HepG2 (cell line): ENCODE results near the gene CLIC4. TPM values are rescaled to one million over a fixed set of nuclear protein-coding genes. Genes with fewer than 3 reads are reported as not detected.

ENCODE experiments used
- ATAC-seq: fragments of 200-7000 bp; cut with Tn5 transposase; 3 replicates; pipeline ENCODE4 v1.9.1; 2020; ENCODE audit warnings: mild to moderate bottlenecking, moderate library complexity
- BruUV-seq: library from RNA; stranded (reverse); fragments of 400-500 nt; replicated peaks from 2 replicates; lab custom pipeline; 2021; lab: Mats Ljungman, UMichigan
- CTCF ChIA-PET: fragments of 300-600 bp; formaldehyde crosslinking; extraction: SDS; loops from one replicate; lab custom pipeline; 2021; ENCODE audit warnings: low total read pairs, inconsistent platforms, low intra/inter-chr PET ratio; lab: Yijun Ruan, JAX
- POLR2A ChIA-PET: fragments of 350-600 bp; sonication (Branson Sonifier 250); formaldehyde crosslinking; loops from one replicate; lab custom pipeline; 2020; ENCODE audit warnings: antibody characterized with exemption, inconsistent platforms; lab: Yijun Ruan, JAX
- DNase-seq: peaks from one replicate; pipeline ENCODE4 v3.0.0-alpha.2; 2015; ENCODE audit warnings: low spot score
- FAIRE-seq: peaks from 3 replicates; lab custom pipeline; 2011; peaks lifted over from hg19 to GRCh38; lab: Jason Lieb, UNC
- H2AFZ ChIP-seq: one replicate; pipeline ENCODE4 v1.6.1; 2011; ENCODE audit warnings: low read length, inconsistent platforms
- H3K27ac ChIP-seq: fragments of 300-600 bp; 3 replicates; pipeline ENCODE4 v1.8.0; 2011; ENCODE audit warnings: mixed run types, mild to moderate bottlenecking, mixed read lengths, low read length, inconsistent platforms; ENCODE audit not compliant: insufficient read depth; ENCODE audit errors: extremely low read length
- H3K27me3 ChIP-seq, 2 experiments: fragments of 200-600 bp in 1 of 2; 2 replicates in 1 of 2; 3 replicates in 1 of 2; pipeline versions ENCODE4 v1.6.0 to v1.8.0; 2011; ENCODE audit warnings: low read length in 2 of 2, mild to moderate bottlenecking in 2 of 2, moderate library complexity in 2 of 2, inconsistent platforms in 1 of 2; ENCODE audit not compliant: insufficient read depth in 2 of 2, control insufficient read depth in 1 of 2
- H3K36me3 ChIP-seq, 2 experiments: fragments of 200-600 bp in 1 of 2; replicated peaks in 1 of 2; 2 replicates in 1 of 2; 3 replicates in 1 of 2; pipeline versions ENCODE4 v1.5.1 to v1.8.0; 2011; ENCODE audit warnings: low read length in 2 of 2, inconsistent platforms in 1 of 2; ENCODE audit not compliant: insufficient read depth in 2 of 2, control insufficient read depth in 1 of 2
- H3K4me1 ChIP-seq: 2 replicates; pipeline ENCODE4 v1.5.1; 2012; ENCODE audit warnings: low read length, inconsistent platforms; ENCODE audit not compliant: insufficient read depth
- H3K4me2 ChIP-seq: 2 replicates; pipeline ENCODE4 v1.6.0; 2011; ENCODE audit warnings: low read depth, low read length, inconsistent platforms
- H3K4me3 ChIP-seq, 3 experiments: fragments of 200-600 bp in 1 of 3; sonication (generic), shearing (Covaris generic) in 1 of 3; replicated peaks in 1 of 3; 2 replicates each; pipeline ENCODE4 v1.5.1; 2011 to 2016; ENCODE audit warnings: low read length in 3 of 3, inconsistent platforms in 2 of 3, low read depth in 2 of 3, mild to moderate bottlenecking in 2 of 3, control low read depth in 1 of 3, mixed read lengths in 1 of 3; ENCODE audit not compliant: insufficient read depth in 1 of 3
- H3K79me2 ChIP-seq: one replicate; pipeline ENCODE4 v1.6.1; 2011; ENCODE audit warnings: low read length, inconsistent platforms; ENCODE audit not compliant: insufficient read depth
- H3K9ac ChIP-seq: 2 replicates; pipeline ENCODE4 v1.6.0; 2011; ENCODE audit warnings: mild to moderate bottlenecking, low read depth, low read length, inconsistent platforms; ENCODE audit not compliant: insufficient read depth
- H3K9me3 ChIP-seq: 2 replicates; pipeline ENCODE4 v1.5.1; 2012; ENCODE audit warnings: mild to moderate bottlenecking, low read length
- H4K20me1 ChIP-seq: 2 replicates; pipeline ENCODE4 v1.6.0; 2011; ENCODE audit warnings: inconsistent platforms, mild to moderate bottlenecking, low read length, moderate library complexity; ENCODE audit not compliant: insufficient read depth
- CREB1 ChIP-seq, 2 experiments: fragments of 450-650 bp in 1 of 2; IDR thresholded peaks; 2 replicates each; pipeline ENCODE4 v1.6.1; 2016 to 2017; ENCODE audit warnings: control low read depth in 1 of 2, mild to moderate bottlenecking in 1 of 2, missing compliant biosample characterization in 1 of 2, missing genetic modification characterization in 1 of 2
- GABPA ChIP-seq, 2 experiments: IDR thresholded peaks; 2 replicates each; pipeline ENCODE4 v1.6.1; 2011 to 2016; ENCODE audit warnings: low read depth in 2 of 2, low read length in 1 of 2, missing biosample characterization in 1 of 2, missing genetic modification characterization in 1 of 2
- HHEX ChIP-seq: IDR thresholded peaks from 2 replicates; pipeline ENCODE4 v1.6.1; 2016; ENCODE audit warnings: control low read depth
- HIC2 ChIP-seq: sonication (generic); formaldehyde crosslinking; IDR thresholded peaks from 2 replicates; pipeline ENCODE4 v1.9.0; 2022; ENCODE audit warnings: low read depth, missing genetic modification reagents
- SAP130 ChIP-seq: IDR thresholded peaks from 2 replicates; pipeline ENCODE4 v1.6.1; 2016; ENCODE audit warnings: low read depth
- SOX5 ChIP-seq: IDR thresholded peaks from 2 replicates; pipeline ENCODE4 v1.6.1; 2016; ENCODE audit warnings: borderline replicate concordance
- ZBED4 ChIP-seq: sonication (generic); formaldehyde crosslinking; IDR thresholded peaks from 2 replicates; pipeline ENCODE4 v1.4.0; 2020; ENCODE audit warnings: missing genetic modification reagents, borderline replicate concordance
- ZBTB33 ChIP-seq: sonication (generic); formaldehyde crosslinking; IDR thresholded peaks from 2 replicates; pipeline ENCODE4 v1.4.0; 2020; ENCODE audit warnings: missing genetic modification reagents
- ZNF230 ChIP-seq: sonication (generic); formaldehyde crosslinking; IDR thresholded peaks from 2 replicates; pipeline ENCODE4 v1.4.0; 2020; ENCODE audit warnings: mild to moderate bottlenecking, missing genetic modification reagents
- ZNF678 ChIP-seq: sonication (generic); formaldehyde crosslinking; IDR thresholded peaks from 2 replicates; pipeline ENCODE4 v1.4.0; 2020; ENCODE audit warnings: mild to moderate bottlenecking, missing genetic modification reagents
- ZNF703 ChIP-seq: sonication (generic); formaldehyde crosslinking; IDR thresholded peaks from 2 replicates; pipeline ENCODE4 v1.5.1; 2020; ENCODE audit warnings: missing genetic modification reagents, mild to moderate bottlenecking, moderate library complexity, borderline replicate concordance
- ZNF768 ChIP-seq: sonication (generic); formaldehyde crosslinking; IDR thresholded peaks from 2 replicates; pipeline ENCODE4 v1.4.0; 2020; ENCODE audit warnings: missing genetic modification reagents
- ZNF775 ChIP-seq: sonication (generic); formaldehyde crosslinking; IDR thresholded peaks from 2 replicates; pipeline ENCODE4 v1.4.0; 2020; ENCODE audit warnings: missing genetic modification reagents, mild to moderate bottlenecking, moderate library complexity, borderline replicate concordance
- WGBS: methylation state at CpG from one replicate; pipeline ENCODE4 v1.1.6; 2017; ENCODE audit warnings: low lambda C conversion rate; 5-methylcytosine and 5-hydroxymethylcytosine counted together
- in situ Hi-C: cut with HindIII; loops from 2 replicates; pipeline ENCODE4 v1.10.0; 2017; ENCODE audit warnings: low pct_unique_long_range_greater_than_20kb; ENCODE audit not compliant: extremely low pct_ligation_motif_present
- intact Hi-C: fragments of 100-400 bp; cut with micrococcal nuclease; formaldehyde crosslinking; loops from one replicate; pipeline ENCODE4 v1.10.0; 2022; ENCODE audit not compliant: unreplicated experiment
- polyA plus RNA-seq, 8 experiments: library from polyadenylated mRNA; depleted of rRNA in 3 of 8; stranded (reverse) in 7 of 8; unstranded in 1 of 8; fragments of >200 nt; fragmentation: Illumina TruSeq in 4 of 8; extraction: Trizol in 4 of 8; gene quantifications; 2 replicates each; pipeline versions ENCODE4 v1.2.1 to v1.2.3, GENCODE V29; 2011 to 2016; ENCODE audit warnings: low read depth in 4 of 8, missing spikeins in 1 of 8, mixed read lengths in 1 of 8; ENCODE audit not compliant: insufficient read depth in 1 of 8
- total RNA-seq, 5 experiments: library from RNA; depleted of rRNA; stranded (reverse); fragments of >200 nt; fragmentation: Illumina TruSeq; extraction: Trizol; gene quantifications; 2 replicates each; pipeline ENCODE4 v1.2.3, GENCODE V29; 2016; ENCODE audit warnings: low read depth in 1 of 5

CLIC4 gene
- total and polyA plus RNA-seq, 2 of the 13 experiments (the other 11 are each of a cell fraction or from before 2014, with no cell fraction given), result 23.3 to 77.4 TPM

- TF ChIP-seq ZBTB33 (CRISPR knock-in tag) (no peak), ZNF703 (CRISPR knock-in tag) (no peak), SOX5 (CRISPR knock-in tag) (peak; percentile 49; the same call in 1 of the 2 replicates), ZNF775 (CRISPR knock-in tag) (no peak), SAP130 (CRISPR knock-in tag) (peak; percentile 77; the same call in 1 of the 2 replicates), ZNF678 (CRISPR knock-in tag) (0 out of 2 replicates have a peak, but pooled peaks have one; percentile 43)
- TF ChIP-seq, all 625 proteins: peak for 268
Measured at GRCh38 chr1:24744911-24745710, at the start of gene CLIC4 (continued).

GRCh38 chr1:24696041-24696755 lies 49.0 kb upstream of the CLIC4 start:
- no peak for FAIRE-seq
- 36% methylated on average over 5 of the region's 5 CpGs for WGBS
- POLR2A ChIA-PET, result interaction anchor here (1.9 kb wide), 1 partner anchor 50 kb away, joined by 5 read pairs; the partner anchor contains the start of gene CLIC4
- TF ChIP-seq ZBED4 (CRISPR knock-in tag) (no peak), GABPA (IDR thresholded peaks at IDR 0.05; ENCODE audit: low read depth, low read length) (no peak), GABPA (CRISPR knock-in tag; IDR thresholded peaks at IDR 0.05; ENCODE audit: low read depth) (no peak), CREB1 (IDR thresholded peaks at IDR 0.05) (no peak), CREB1 (CRISPR knock-in tag; IDR thresholded peaks at IDR 0.05) (no peak), HHEX (CRISPR knock-in tag) (no peak), ZNF768 (CRISPR knock-in tag) (no peak), HIC2 (CRISPR knock-in tag) (no peak), ZNF230 (CRISPR knock-in tag) (no peak)

More at GRCh38 chr1:24696041-24696755, 49.0 kb upstream of the CLIC4 start:
- Histone ChIP-seq H3K36me3 (no peaks in the 10 kb centered on the region), H3K9ac (no peak overlapping the region), H3K79me2 (no peaks in the 10 kb centered on the region), H3K4me2 (no peak overlapping the region), H2AFZ (no peak overlapping the region), H3K4me3 (no peak overlapping the region), H3K9me3 (no peaks in the 10 kb centered on the region), H3K4me1 (peaks cover 47% of the 10 kb centered on the region), H3K27ac (no peak overlapping the region), H3K27me3 (peaks cover 2 to 4% of the 10 kb centered on the region in 2 experiments; a peak in 2 of 5 replicates), H4K20me1 (no peaks in the 10 kb centered on the region)
- DNase-seq (no peak), ATAC-seq (no peak; the same call in 2 of the 3 replicates)
- CTCF ChIA-PET, result no interaction called here
- in situ Hi-C loops (no loop called here), intact Hi-C loops (no loop called here)
- no TSS peak for BruUV-seq
